GM12878 (cell line): ENCODE data around the gene C6orf52. TPM values are rescaled to one million over a fixed set of nuclear protein-coding genes. Genes with fewer than 3 reads are reported as not detected.

Source experiments
- ATAC-seq: fragments of 200-7000 bp; cut with Tn5 transposase; 3 replicates; pipeline ENCODE4 v1.9.1; 2020; ENCODE audit warnings: mild to moderate bottlenecking, moderate library complexity
- BruUV-seq: library from RNA; stranded (reverse); fragments of 400-500 nt; replicated peaks from 2 replicates; lab custom pipeline; 2021; lab: Mats Ljungman, UMichigan
- CTCF ChIA-PET: fragments of 300-600 bp; sonication (Branson Sonifier 250); formaldehyde crosslinking; extraction: SDS; loops from one replicate; lab custom pipeline; 2021; ENCODE audit warnings: inconsistent platforms; lab: Yijun Ruan, JAX
- POLR2A ChIA-PET: fragments of 350-600 bp; formaldehyde crosslinking; extraction: SDS; loops from one replicate; lab custom pipeline; 2021; ENCODE audit warnings: inconsistent platforms; lab: Charles Lee
- RAD21 ChIA-PET: fragments of 300-600 bp; sonication (Branson Sonifier 250); formaldehyde crosslinking; loops from one replicate; lab custom pipeline; 2023; ENCODE audit warnings: antibody characterized with exemption; ENCODE audit not compliant: unreplicated experiment; lab: Charles Lee
- SMC1A ChIA-PET: fragments of 300-600 bp; sonication (Branson Sonifier 250); formaldehyde crosslinking; loops from one replicate; lab custom pipeline; 2023; ENCODE audit not compliant: unreplicated experiment, uncharacterized antibody; lab: Charles Lee
- DNase-seq: peaks from one replicate; pipeline ENCODE4 v3.0.0-alpha.2; 2011; ENCODE audit warnings: low read depth, low spot score
- FAIRE-seq: peaks from 3 replicates; lab custom pipeline; 2011; peaks lifted over from hg19 to GRCh38; lab: Jason Lieb, UNC
- H2AFZ ChIP-seq: 2 replicates; pipeline ENCODE4 v1.6.0; 2011; ENCODE audit warnings: low read depth, low read length, control low read depth; ENCODE audit not compliant: control insufficient read depth
- H3K27ac ChIP-seq: 2 replicates; pipeline ENCODE4 v1.5.1; 2011; ENCODE audit warnings: control low read depth; ENCODE audit not compliant: control insufficient read depth, insufficient read depth
- H3K27me3 ChIP-seq, 2 experiments: replicated peaks in 1 of 2; 2 replicates each; pipeline versions ENCODE4 v1.6.0 to v1.6.1; 2011; ENCODE audit warnings: low read length in 1 of 2; ENCODE audit not compliant: control insufficient read depth in 2 of 2, insufficient read depth in 2 of 2
- H3K36me3 ChIP-seq, 2 experiments: 2 replicates each; pipeline ENCODE4 v1.5.1; 2011; ENCODE audit warnings: low read length in 1 of 2; ENCODE audit not compliant: control insufficient read depth in 2 of 2, insufficient read depth in 2 of 2
- H3K4me1 ChIP-seq: 2 replicates; pipeline ENCODE4 v1.6.1; 2011; ENCODE audit warnings: mild to moderate bottlenecking, low read length, moderate library complexity, mixed read lengths; ENCODE audit not compliant: control insufficient read depth, insufficient read depth
- H3K4me2 ChIP-seq: 2 replicates; pipeline ENCODE4 v1.6.0; 2011; ENCODE audit warnings: control low read depth; ENCODE audit not compliant: control insufficient read depth, insufficient read depth
- H3K4me3 ChIP-seq: fragments of 200-600 bp; sonication (generic); 2 replicates; pipeline ENCODE4 v1.5.1; 2016
- H3K79me2 ChIP-seq: 2 replicates; pipeline ENCODE4 v1.6.0; 2011; ENCODE audit warnings: low read length; ENCODE audit not compliant: control insufficient read depth, insufficient read depth
- H3K9ac ChIP-seq: 2 replicates; pipeline ENCODE4 v1.8.0; 2011; ENCODE audit warnings: low read length, control low read depth, mixed read lengths; ENCODE audit not compliant: control insufficient read depth, insufficient read depth
- H3K9me3 ChIP-seq: replicated peaks from 3 replicates; pipeline ENCODE4 v1.5.1; 2011; ENCODE audit warnings: mild to moderate bottlenecking, low read length; ENCODE audit not compliant: control insufficient read depth, insufficient read depth
- H4K20me1 ChIP-seq: 2 replicates; pipeline ENCODE4 v1.6.0; 2011; ENCODE audit not compliant: control insufficient read depth, insufficient read depth
- CBX3 ChIP-seq: fragments of 200-600 bp; sonication (generic); IDR thresholded peaks from 2 replicates; pipeline ENCODE4 v1.6.1; 2016; ENCODE audit warnings: low read depth, borderline replicate concordance
- EGR1 ChIP-seq, 2 experiments: IDR thresholded peaks; 1 replicate in 1 of 2; 2 replicates in 1 of 2; pipeline ENCODE4 v1.6.1; 2011 to 2012; ENCODE audit warnings: low read depth in 2 of 2, low read length in 2 of 2, borderline replicate concordance in 1 of 2, mild to moderate bottlenecking in 1 of 2, moderate library complexity in 1 of 2
- ETV6 ChIP-seq, 2 experiments: fragments of 450-650 bp in 1 of 2; IDR thresholded peaks in 1 of 2; conservative IDR thresholded peaks in 1 of 2; 2 replicates each; pipeline ENCODE4 v1.6.1; 2014; ENCODE audit warnings: antibody characterized with exemption in 1 of 2, borderline replicate concordance in 1 of 2, low read depth in 1 of 2, mild to moderate bottlenecking in 1 of 2, moderate library complexity in 1 of 2
- FOXM1 ChIP-seq: IDR thresholded peaks from 2 replicates; pipeline ENCODE4 v1.6.1; 2012; ENCODE audit warnings: low read depth, mild to moderate bottlenecking, inconsistent platforms, low read length, moderate library complexity
- GABPA ChIP-seq: IDR thresholded peaks from 2 replicates; pipeline ENCODE4 v1.6.1; 2014; ENCODE audit warnings: antibody characterized with exemption, low read depth, mild to moderate bottlenecking, inconsistent platforms
- HDAC6 ChIP-seq: fragments of 200-600 bp; sonication (generic); IDR thresholded peaks from one replicate; pipeline ENCODE4 v1.8.0; 2017; ENCODE audit warnings: antibody characterized with exemption; ENCODE audit not compliant: unreplicated experiment
- IKZF1 ChIP-seq: fragments of 450-650 bp; conservative IDR thresholded peaks from 2 replicates; pipeline ENCODE4 v1.6.1; 2017; ENCODE audit warnings: antibody characterized with exemption, mild to moderate bottlenecking
- KAT2A ChIP-seq: conservative IDR thresholded peaks from 2 replicates; pipeline ENCODE4 v1.6.1; 2011; ENCODE audit warnings: low read depth, low read length; ENCODE audit not compliant: control insufficient read depth
- MTA3 ChIP-seq: IDR thresholded peaks from 2 replicates; pipeline ENCODE4 v1.6.1; 2012; ENCODE audit warnings: low read length, inconsistent platforms, borderline replicate concordance
- MYB ChIP-seq: fragments of 150-350 bp; IDR thresholded peaks from 2 replicates; pipeline ENCODE4 v1.6.1; 2014; ENCODE audit warnings: mild to moderate bottlenecking, low read depth, low read length, borderline replicate concordance
- NR2F1 ChIP-seq: fragments of 450-650 bp; conservative IDR thresholded peaks from 2 replicates; pipeline ENCODE4 v1.6.1; 2017; ENCODE audit warnings: mild to moderate bottlenecking
- RFX5 ChIP-seq: IDR thresholded peaks from 2 replicates; pipeline ENCODE4 v1.6.1; 2011; ENCODE audit warnings: low read depth, low read length, improper control_type of control experiment
- TBL1XR1 ChIP-seq: IDR thresholded peaks from 2 replicates; pipeline ENCODE4 v1.6.1; 2012; ENCODE audit warnings: low read depth, low read length, improper control_type of control experiment
- YY1 ChIP-seq: IDR thresholded peaks from 2 replicates; pipeline ENCODE4 v1.6.1; 2011; ENCODE audit warnings: low read depth, mild to moderate bottlenecking, low read length
- ZNF207 ChIP-seq: fragments of 450-650 bp; IDR thresholded peaks from 2 replicates; pipeline ENCODE4 v1.6.1; 2014; ENCODE audit warnings: antibody characterized with exemption, mild to moderate bottlenecking, borderline replicate concordance
- ZNF274 ChIP-seq: IDR thresholded peaks from one replicate; pipeline ENCODE4 v1.8.0; 2011; ENCODE audit not compliant: insufficient read length, insufficient read depth
- WGBS: methylation state at CpG from one replicate; pipeline ENCODE4 v1.1.6; 2016; ENCODE audit warnings: low lambda C conversion rate; ENCODE audit not compliant: insufficient replicate concordance, insufficient coverage; ENCODE audit errors: missing lambda C conversion rate; 5-methylcytosine and 5-hydroxymethylcytosine counted together
- in situ Hi-C: fragments of 300-500 bp; cut with MboI; formaldehyde crosslinking; loops from 9 replicates; pipeline ENCODE4 v1.14.3; 2018; ENCODE audit warnings: mixed read lengths
- intact Hi-C: fragments of 100-400 bp; cut with micrococcal nuclease; formaldehyde crosslinking; loops from one replicate; pipeline ENCODE4 v1.14.2; 2022; ENCODE audit not compliant: unreplicated experiment
- polyA plus RNA-seq, 11 experiments: library from polyadenylated mRNA; depleted of rRNA in 4 of 11; unstranded in 6 of 11; stranded (reverse) in 5 of 11; fragments of >200 nt; fragmentation: Nextera tagmentation in 4 of 11; fragmentation: Illumina TruSeq in 1 of 11; extraction: Ambion mirVana in 4 of 11; extraction: Trizol in 1 of 11; gene quantifications; 1 replicate in 1 of 11; 2 replicates in 10 of 11; pipeline versions ENCODE4 v1.2.1 to v1.2.3, GENCODE V29; 2011 to 2016; ENCODE audit warnings: inconsistent platforms in 2 of 11, missing spikeins in 2 of 11, low read depth in 1 of 11
- total RNA-seq, 4 experiments: library from RNA; depleted of rRNA in 3 of 4; stranded (reverse); fragments of >200 nt in 3 of 4; fragmentation: Illumina TruSeq in 1 of 4; extraction: Trizol in 1 of 4; gene quantifications; 2 replicates each; pipeline versions ENCODE4 v1.2.1 to v1.2.3, GENCODE V29; 2013 to 2021
- TF ChIP-seq, protein P1 (sequence below): fragments of 450-650 bp; conservative IDR thresholded peaks from 2 replicates; pipeline ENCODE4 v1.6.1; 2017; ENCODE audit warnings: mild to moderate bottlenecking, moderate library complexity

C6orf52 gene
- total and polyA plus RNA-seq, 10 of the 15 experiments (the other 5 are each of a cell fraction or from before 2014, with no cell fraction given) = 2.7 to 15.1 (median 4.9) TPM

DNA sequence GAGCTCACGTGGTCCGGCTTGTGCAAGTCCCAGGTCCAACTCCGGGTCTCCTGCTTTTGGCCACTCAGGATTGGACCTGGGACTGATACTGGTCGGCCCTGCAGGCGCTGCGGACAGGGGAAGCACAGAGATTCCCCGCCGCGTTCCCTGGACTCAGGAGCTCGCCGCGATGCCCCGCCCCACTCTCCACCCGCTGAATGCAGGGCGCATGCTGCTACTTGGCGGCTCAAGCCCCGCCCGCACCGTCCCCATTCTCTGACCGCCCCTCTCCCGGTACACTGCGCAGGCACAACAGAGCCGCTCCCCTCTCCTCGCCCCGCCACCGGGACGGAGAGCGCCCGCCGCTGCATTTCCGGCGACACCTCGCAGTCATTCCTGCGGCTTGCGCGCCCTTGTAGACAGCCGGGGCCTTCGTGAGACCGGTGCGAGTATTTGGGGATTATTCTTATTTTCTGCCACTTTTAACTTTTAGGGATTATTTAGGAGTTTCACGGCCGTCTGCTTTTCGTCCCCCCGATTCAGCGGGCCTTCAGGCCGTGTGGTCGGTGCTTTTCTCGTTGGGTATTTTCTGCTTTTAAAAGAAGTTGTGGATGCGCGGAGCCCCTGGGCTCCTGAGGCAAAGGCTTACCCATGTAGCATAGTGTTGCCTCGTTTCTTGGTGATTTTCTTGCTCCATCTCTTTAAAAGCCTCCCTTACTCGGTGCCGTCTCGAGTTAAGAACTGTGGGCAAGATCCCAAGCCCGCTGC, 28.6 kb upstream of the C6orf52 start, which contains the start of gene TMEM14C:
Gene TMEM14C (plus strand): TSS at position 251 of the 747 bp plus-strand sequence. CDS start 1,544 bp downstream, outside the sequence.
- peak; percentile 71 for DNase-seq
- ATAC-seq = peak; percentile 99
- Histone ChIP-seq H3K4me3 (peak within 1 kb of the TSS; percentile 97), H3K9me3 (peaks cover 11% of the 10 kb centered on the region), H4K20me1 (no peaks in the 10 kb centered on the region), H3K27me3 (no peaks in the 10 kb centered on the region), H3K36me3 (no peaks in the 10 kb centered on the region; a peak in 1 of 4 replicates), H3K79me2 (peaks cover 13% of the 10 kb centered on the region), H3K4me2 (peak within 1 kb of the TSS; percentile 61), H3K4me1 (peaks cover 4% of the 10 kb centered on the region), H3K27ac (peak within 1 kb of the TSS; percentile 63), H3K9ac (peak within 1 kb of the TSS; percentile 90), H2AFZ (peak within 1 kb of the TSS; percentile 81)
- 2% methylated on average over 51 of the region's 55 CpGs for WGBS
- ChIA-PET SMC1A (interaction anchor here (1.2 to 4.1 kb wide), 4 partner anchors 11 to 28 kb away, joined by 4 to 46 read pairs (median 8); partner anchors contain the start of genes C6orf52, PAK1IP1 and TMEM14B), RAD21 (interaction anchor here (0.6 to 1.7 kb wide), 6 partner anchors 23 to 244 kb away, joined by 3 to 8 read pairs (median 4); no protein-coding TSS in a partner anchor), CTCF (interaction anchor here (0.9 to 2.1 kb wide), 4 partner anchors 24 to 215 kb away, joined by 3 to 11 read pairs (median 4); partner anchors contain the start of gene TMEM14B), POLR2A (interaction anchor here (0.6 to 6.0 kb wide), 6 partner anchors 24 to 1579 kb away, joined by 3 to 40 read pairs (median 5); partner anchors contain the start of genes C6orf52, PAK1IP1 and TMEM14B)
- in situ Hi-C loops = no loop called here
- FAIRE-seq = peak; percentile 62
- intact Hi-C loops = loop anchor here (1.0 to 10.0 kb wide), 3 partner anchors 24 to 188 kb away; partner anchors contain the start of genes C6orf52, PAK1IP1 and TMEM14B
- BruUV-seq = TSS peak; percentile 76
- TF ChIP-seq KAT2A (no peak), ZNF274 (no peak), FOXM1 (no peak), MYB (no peak), HDAC6 (no peak), MTA3 (no peak), IKZF1 (peak; percentile 96), TBL1XR1 (peak; percentile 37; the same call in 1 of the 2 replicates), CBX3 (no peak), NR2F1 (0 out of 2 replicates have a peak, but pooled peaks have one; percentile 8), EGR1 (IDR thresholded peaks at IDR 0.05; ENCODE audit: borderline replicate concordance in 1 of 2, low read depth in 2 of 2, low read length in 2 of 2) (no peak; a peak in 1 of 3 replicates), ZNF207 (peak; percentile 37; the same call in 1 of the 2 replicates), RFX5 (no peak), GABPA (0 out of 2 replicates have a peak, but pooled peaks have one; percentile 59), ETV6 (conservative IDR thresholded peaks at IDR 0.05 in 1 of 2, IDR thresholded peaks at IDR 0.05 in 1 of 2; ENCODE audit: borderline replicate concordance in 1 of 2, low read depth in 1 of 2) (no peak), YY1 (peak; percentile 63)
- TF ChIP-seq, protein P1, sequence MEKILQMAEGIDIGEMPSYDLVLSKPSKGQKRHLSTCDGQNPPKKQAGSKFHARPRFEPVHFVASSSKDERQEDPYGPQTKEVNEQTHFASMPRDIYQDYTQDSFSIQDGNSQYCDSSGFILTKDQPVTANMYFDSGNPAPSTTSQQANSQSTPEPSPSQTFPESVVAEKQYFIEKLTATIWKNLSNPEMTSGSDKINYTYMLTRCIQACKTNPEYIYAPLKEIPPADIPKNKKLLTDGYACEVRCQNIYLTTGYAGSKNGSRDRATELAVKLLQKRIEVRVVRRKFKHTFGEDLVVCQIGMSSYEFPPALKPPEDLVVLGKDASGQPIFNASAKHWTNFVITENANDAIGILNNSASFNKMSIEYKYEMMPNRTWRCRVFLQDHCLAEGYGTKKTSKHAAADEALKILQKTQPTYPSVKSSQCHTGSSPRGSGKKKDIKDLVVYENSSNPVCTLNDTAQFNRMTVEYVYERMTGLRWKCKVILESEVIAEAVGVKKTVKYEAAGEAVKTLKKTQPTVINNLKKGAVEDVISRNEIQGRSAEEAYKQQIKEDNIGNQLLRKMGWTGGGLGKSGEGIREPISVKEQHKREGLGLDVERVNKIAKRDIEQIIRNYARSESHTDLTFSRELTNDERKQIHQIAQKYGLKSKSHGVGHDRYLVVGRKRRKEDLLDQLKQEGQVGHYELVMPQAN = no peak; the same call in 1 of the 2 replicates
